A673 (cell line): ENCODE results near the gene RIC8A. TPM values are rescaled to one million over a fixed set of nuclear protein-coding genes. Genes with fewer than 3 reads are reported as not detected.

Experiments used
- BruUV-seq: library from RNA; stranded (reverse); fragments of 400-500 nt; replicated peaks from 2 replicates; lab custom pipeline; 2021; lab: Mats Ljungman, UMichigan
- CTCF ChIA-PET: fragments of 300-600 bp; sonication (Branson Sonifier 250); formaldehyde crosslinking; loops from one replicate; lab custom pipeline; 2022; ENCODE audit warnings: antibody characterized with exemption; lab: Charles Lee
- POLR2A ChIA-PET: fragments of 300-600 bp; sonication (Branson Sonifier 250); formaldehyde crosslinking; loops from one replicate; lab custom pipeline; 2022; ENCODE audit warnings: antibody characterized with exemption; ENCODE audit not compliant: low non-redundant PET; lab: Charles Lee
- DNase-seq: peaks from one replicate; pipeline ENCODE4 v3.0.0-alpha.2; 2015; ENCODE audit warnings: low spot score
- H3K27ac ChIP-seq: fragments of 200-600 bp; sonication (generic); 2 replicates; pipeline ENCODE4 v1.5.1; 2016; ENCODE audit warnings: mixed run types, low read depth, mild to moderate bottlenecking, mixed read lengths, antibody characterized with exemption, low read length; ENCODE audit not compliant: poor library complexity, severe bottlenecking
- H3K27me3 ChIP-seq: fragments of 200-600 bp; sonication (generic); replicated peaks from 2 replicates; pipeline ENCODE4 v1.6.1; 2017; ENCODE audit warnings: mixed run types, low read depth, mild to moderate bottlenecking, mixed read lengths, antibody characterized with exemption, low read length; ENCODE audit not compliant: insufficient read depth, poor library complexity
- H3K36me3 ChIP-seq: fragments of 200-600 bp; sonication (generic); 2 replicates; pipeline ENCODE4 v1.6.1; 2016; ENCODE audit warnings: mixed run types, mild to moderate bottlenecking, mixed read lengths, antibody characterized with exemption, low read length; ENCODE audit not compliant: insufficient read depth, poor library complexity, severe bottlenecking
- H3K4me1 ChIP-seq: fragments of 200-600 bp; sonication (generic); 2 replicates; pipeline ENCODE4 v1.6.1; 2017; ENCODE audit warnings: mixed run types, mild to moderate bottlenecking, mixed read lengths, antibody characterized with exemption, low read length; ENCODE audit not compliant: insufficient read depth, poor library complexity, severe bottlenecking
- H3K4me3 ChIP-seq: fragments of 200-600 bp; sonication (generic); 2 replicates; pipeline ENCODE4 v1.5.1; 2016; ENCODE audit warnings: low read depth, mixed run types, mild to moderate bottlenecking, mixed read lengths, low read length; ENCODE audit not compliant: poor library complexity, severe bottlenecking
- H3K9me3 ChIP-seq: fragments of 200-600 bp; sonication (generic); 2 replicates; pipeline ENCODE4 v1.6.1; 2016; ENCODE audit warnings: mixed run types, low read depth, mild to moderate bottlenecking, mixed read lengths, antibody characterized with exemption, low read length; ENCODE audit not compliant: poor library complexity, severe bottlenecking
- CTCF ChIP-seq: fragments of 300-800, 200-600 bp; sonication (generic); conservative IDR thresholded peaks from 2 replicates; pipeline ENCODE4 v1.5.1; 2017; ENCODE audit warnings: low read depth, mild to moderate bottlenecking, antibody characterized with exemption, low read length, moderate library complexity, mixed read lengths
- EZH2 ChIP-seq: fragments of 200-600 bp; sonication (generic); IDR thresholded peaks from 2 replicates; pipeline ENCODE4 v1.6.1; 2017; ENCODE audit warnings: borderline replicate concordance, low read depth, mild to moderate bottlenecking, mixed read lengths, antibody characterized with exemption, low read length; ENCODE audit not compliant: poor library complexity, severe bottlenecking
- intact Hi-C: fragments of 100-400 bp; cut with micrococcal nuclease; formaldehyde crosslinking; loops from one replicate; pipeline ENCODE4 v1.10.0; 2022; ENCODE audit not compliant: unreplicated experiment
- total RNA-seq: library from RNA; stranded (reverse); gene quantifications from 2 replicates; pipeline ENCODE4 v1.2.3, GENCODE V29; 2021

The RIC8A gene
- total RNA-seq, 1 experiment from 2014 or later: 88.2 TPM

- ChIA-PET POLR2A (no interaction called here), CTCF (no interaction called here)
- H3K4me1 ChIP-seq: peaks cover 8% of the 10 kb centered on the region
- H3K4me3 ChIP-seq: no peak overlapping the region
- TF ChIP-seq CTCF (no peak), EZH2 (no peak)
- intact Hi-C loops: no loop called here
- no peaks in the 10 kb centered on the region for H3K9me3 ChIP-seq
- no peak overlapping the region for H3K27ac ChIP-seq
- H3K27me3 ChIP-seq: no peaks in the 10 kb centered on the region
- no peak for DNase-seq
- BruUV-seq: no TSS peak
- no peaks in the 10 kb centered on the region for H3K36me3 ChIP-seq
Observed at GRCh38 chr11:221998-222789, 14.7 kb downstream of the RIC8A start.

DNA sequence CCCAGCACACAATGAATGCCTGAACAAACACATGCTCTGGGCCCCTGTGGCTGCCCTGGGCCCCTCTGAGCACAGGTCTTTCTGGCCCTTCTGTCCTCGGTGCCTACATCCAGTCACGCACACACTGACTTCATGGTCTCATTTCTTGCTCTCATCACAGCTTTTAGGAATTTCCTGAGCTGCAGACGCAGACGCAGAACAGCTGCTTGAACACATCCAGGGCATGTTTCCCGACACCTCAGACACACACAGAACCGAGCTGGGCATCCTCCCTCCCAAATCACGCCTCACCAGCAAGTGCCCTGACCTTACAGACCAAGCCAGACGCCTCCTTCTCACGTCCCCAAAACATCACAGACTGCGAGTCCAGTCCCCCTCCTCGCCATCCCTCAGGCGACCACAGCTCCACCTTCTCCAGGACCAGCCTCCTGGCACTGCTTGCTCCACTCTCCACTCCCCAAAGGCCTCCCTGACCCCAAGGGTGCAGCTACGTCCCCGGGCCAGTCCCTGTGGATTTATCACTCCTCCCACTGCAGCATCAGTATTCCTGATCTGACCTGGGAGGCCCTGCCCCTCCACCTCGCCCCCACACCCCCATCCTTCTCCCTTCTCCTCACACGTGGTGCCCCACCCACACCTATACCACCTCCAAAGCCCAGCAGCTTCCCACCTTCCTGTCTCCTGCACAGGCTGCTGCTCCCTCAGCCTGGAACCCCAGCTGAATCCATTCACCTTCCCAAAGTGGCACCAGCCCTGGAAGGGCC lies 15.7 kb downstream of the RIC8A start:
- TF ChIP-seq EZH2 (no peak), CTCF (no peak)
- H3K4me1 ChIP-seq: no peaks in the 10 kb centered on the region
- H3K4me3 ChIP-seq: no peak overlapping the region
- H3K9me3 ChIP-seq: no peaks in the 10 kb centered on the region
- H3K36me3 ChIP-seq: no peaks in the 10 kb centered on the region
- intact Hi-C loops: no loop called here
- CTCF ChIA-PET: no interaction called here
- DNase-seq: no peak
- POLR2A ChIA-PET: no interaction called here
- no peak overlapping the region for H3K27ac ChIP-seq
- no TSS peak for BruUV-seq
- no peaks in the 10 kb centered on the region for H3K27me3 ChIP-seq

GRCh38 chr11:223884-224283 lies 16.4 kb downstream of the RIC8A start:
- no peak for DNase-seq
- CTCF ChIA-PET: no interaction called here
- Histone ChIP-seq H3K4me3 (no peak overlapping the region), H3K27ac (no peak overlapping the region), H3K36me3 (no peaks in the 10 kb centered on the region), H3K27me3 (no peaks in the 10 kb centered on the region), H3K9me3 (no peaks in the 10 kb centered on the region), H3K4me1 (no peaks in the 10 kb centered on the region)
- BruUV-seq: no TSS peak
- no peak for TF ChIP-seq CTCF
- TF ChIP-seq EZH2: no peak
- POLR2A ChIA-PET: no interaction called here
- intact Hi-C loops: no loop called here
